GM12878 (cell line): ENCODE data around the gene RP9. TPM values are rescaled to one million over a fixed set of nuclear protein-coding genes. Genes with fewer than 3 reads are reported as not detected.

Experiments
- ATAC-seq: fragments of 200-7000 bp; cut with Tn5 transposase; 3 replicates; pipeline ENCODE4 v1.9.1; 2020; ENCODE audit warnings: mild to moderate bottlenecking, moderate library complexity
- BruUV-seq: library from RNA; stranded (reverse); fragments of 400-500 nt; replicated peaks from 2 replicates; lab custom pipeline; 2021; lab: Mats Ljungman, UMichigan
- CTCF ChIA-PET: fragments of 300-600 bp; sonication (Branson Sonifier 250); formaldehyde crosslinking; extraction: SDS; loops from one replicate; lab custom pipeline; 2021; ENCODE audit warnings: inconsistent platforms; lab: Yijun Ruan, JAX
- POLR2A ChIA-PET: fragments of 350-600 bp; formaldehyde crosslinking; extraction: SDS; loops from one replicate; lab custom pipeline; 2021; ENCODE audit warnings: inconsistent platforms; lab: Charles Lee
- RAD21 ChIA-PET: fragments of 300-600 bp; sonication (Branson Sonifier 250); formaldehyde crosslinking; loops from one replicate; lab custom pipeline; 2023; ENCODE audit warnings: antibody characterized with exemption; ENCODE audit not compliant: unreplicated experiment; lab: Charles Lee
- SMC1A ChIA-PET: fragments of 300-600 bp; sonication (Branson Sonifier 250); formaldehyde crosslinking; loops from one replicate; lab custom pipeline; 2023; ENCODE audit not compliant: unreplicated experiment, uncharacterized antibody; lab: Charles Lee
- DNase-seq: peaks from one replicate; pipeline ENCODE4 v3.0.0-alpha.2; 2011; ENCODE audit warnings: low read depth, low spot score
- FAIRE-seq: peaks from 3 replicates; lab custom pipeline; 2011; peaks lifted over from hg19 to GRCh38; lab: Jason Lieb, UNC
- H2AFZ ChIP-seq: 2 replicates; pipeline ENCODE4 v1.6.0; 2011; ENCODE audit warnings: low read depth, low read length, control low read depth; ENCODE audit not compliant: control insufficient read depth
- H3K27ac ChIP-seq: 2 replicates; pipeline ENCODE4 v1.5.1; 2011; ENCODE audit warnings: control low read depth; ENCODE audit not compliant: control insufficient read depth, insufficient read depth
- H3K27me3 ChIP-seq, 2 experiments: replicated peaks in 1 of 2; 2 replicates each; pipeline versions ENCODE4 v1.6.0 to v1.6.1; 2011; ENCODE audit warnings: low read length in 1 of 2; ENCODE audit not compliant: control insufficient read depth in 2 of 2, insufficient read depth in 2 of 2
- H3K36me3 ChIP-seq, 2 experiments: 2 replicates each; pipeline ENCODE4 v1.5.1; 2011; ENCODE audit warnings: low read length in 1 of 2; ENCODE audit not compliant: control insufficient read depth in 2 of 2, insufficient read depth in 2 of 2
- H3K4me1 ChIP-seq: 2 replicates; pipeline ENCODE4 v1.6.1; 2011; ENCODE audit warnings: mild to moderate bottlenecking, low read length, moderate library complexity, mixed read lengths; ENCODE audit not compliant: control insufficient read depth, insufficient read depth
- H3K4me2 ChIP-seq: 2 replicates; pipeline ENCODE4 v1.6.0; 2011; ENCODE audit warnings: control low read depth; ENCODE audit not compliant: control insufficient read depth, insufficient read depth
- H3K4me3 ChIP-seq: fragments of 200-600 bp; sonication (generic); 2 replicates; pipeline ENCODE4 v1.5.1; 2016
- H3K79me2 ChIP-seq: 2 replicates; pipeline ENCODE4 v1.6.0; 2011; ENCODE audit warnings: low read length; ENCODE audit not compliant: control insufficient read depth, insufficient read depth
- H3K9ac ChIP-seq: 2 replicates; pipeline ENCODE4 v1.8.0; 2011; ENCODE audit warnings: low read length, control low read depth, mixed read lengths; ENCODE audit not compliant: control insufficient read depth, insufficient read depth
- H3K9me3 ChIP-seq: replicated peaks from 3 replicates; pipeline ENCODE4 v1.5.1; 2011; ENCODE audit warnings: mild to moderate bottlenecking, low read length; ENCODE audit not compliant: control insufficient read depth, insufficient read depth
- H4K20me1 ChIP-seq: 2 replicates; pipeline ENCODE4 v1.6.0; 2011; ENCODE audit not compliant: control insufficient read depth, insufficient read depth
- BCL11A ChIP-seq: IDR thresholded peaks from 2 replicates; pipeline ENCODE4 v1.6.1; 2011; ENCODE audit warnings: low read depth, low read length
- CHD1 ChIP-seq: IDR thresholded peaks from 2 replicates; pipeline ENCODE4 v1.6.1; 2012; ENCODE audit warnings: low read depth, low read length, improper control_type of control experiment
- DPF2 ChIP-seq: fragments of 450-650 bp; IDR thresholded peaks from 2 replicates; pipeline ENCODE4 v1.6.1; 2017; ENCODE audit warnings: mild to moderate bottlenecking
- E4F1 ChIP-seq: fragments of 450-650 bp; IDR thresholded peaks from 2 replicates; pipeline ENCODE4 v1.6.1; 2018; ENCODE audit warnings: borderline replicate concordance, mild to moderate bottlenecking; ENCODE audit not compliant: partially characterized antibody
- HCFC1 ChIP-seq: fragments of 150-350 bp; IDR thresholded peaks from 2 replicates; pipeline ENCODE4 v1.6.1; 2014; ENCODE audit warnings: low read length
- KDM1A ChIP-seq: fragments of 200-600 bp; sonication (generic); IDR thresholded peaks from 2 replicates; pipeline ENCODE4 v1.6.1; 2016; ENCODE audit warnings: borderline replicate concordance
- MTA3 ChIP-seq: IDR thresholded peaks from 2 replicates; pipeline ENCODE4 v1.6.1; 2012; ENCODE audit warnings: low read length, inconsistent platforms, borderline replicate concordance
- RCOR1 ChIP-seq: conservative IDR thresholded peaks from 2 replicates; pipeline ENCODE4 v1.6.1; 2012; ENCODE audit warnings: low read depth, low read length, improper control_type of control experiment
- SRF ChIP-seq, 2 experiments: IDR thresholded peaks; 2 replicates each; pipeline ENCODE4 v1.6.1; 2011; ENCODE audit warnings: low read depth in 2 of 2, low read length in 2 of 2, mild to moderate bottlenecking in 1 of 2, moderate library complexity in 1 of 2
- TARDBP ChIP-seq: IDR thresholded peaks from 2 replicates; pipeline ENCODE4 v1.6.1; 2016; ENCODE audit warnings: borderline replicate concordance
- USF2 ChIP-seq: IDR thresholded peaks from 2 replicates; pipeline ENCODE4 v1.6.1; 2011; ENCODE audit warnings: low read depth, low read length, improper control_type of control experiment, borderline replicate concordance
- WGBS: methylation state at CpG from one replicate; pipeline ENCODE4 v1.1.6; 2016; ENCODE audit warnings: low lambda C conversion rate; ENCODE audit not compliant: insufficient replicate concordance, insufficient coverage; ENCODE audit errors: missing lambda C conversion rate; 5-methylcytosine and 5-hydroxymethylcytosine counted together
- in situ Hi-C: fragments of 300-500 bp; cut with MboI; formaldehyde crosslinking; loops from 9 replicates; pipeline ENCODE4 v1.14.3; 2018; ENCODE audit warnings: mixed read lengths
- intact Hi-C: fragments of 100-400 bp; cut with micrococcal nuclease; formaldehyde crosslinking; loops from one replicate; pipeline ENCODE4 v1.14.2; 2022; ENCODE audit not compliant: unreplicated experiment
- polyA plus RNA-seq, 11 experiments: library from polyadenylated mRNA; depleted of rRNA in 4 of 11; unstranded in 6 of 11; stranded (reverse) in 5 of 11; fragments of >200 nt; fragmentation: Nextera tagmentation in 4 of 11; fragmentation: Illumina TruSeq in 1 of 11; extraction: Ambion mirVana in 4 of 11; extraction: Trizol in 1 of 11; gene quantifications; 1 replicate in 1 of 11; 2 replicates in 10 of 11; pipeline versions ENCODE4 v1.2.1 to v1.2.3, GENCODE V29; 2011 to 2016; ENCODE audit warnings: inconsistent platforms in 2 of 11, missing spikeins in 2 of 11, low read depth in 1 of 11
- total RNA-seq, 4 experiments: library from RNA; depleted of rRNA in 3 of 4; stranded (reverse); fragments of >200 nt in 3 of 4; fragmentation: Illumina TruSeq in 1 of 4; extraction: Trizol in 1 of 4; gene quantifications; 2 replicates each; pipeline versions ENCODE4 v1.2.1 to v1.2.3, GENCODE V29; 2013 to 2021

RP9 gene
- total and polyA plus RNA-seq, 10 of the 15 experiments (the other 5 are each of a cell fraction or from before 2014, with no cell fraction given), result 7.6 to 25.3 (median 16.9) TPM

GRCh38 chr7:33067921-33068320, 41.3 kb downstream of the RP9 start (continued):
- TF ChIP-seq SRF (IDR thresholded peaks at IDR 0.05; ENCODE audit: low read depth in 2 of 2, low read length in 2 of 2), result no peak
- TF ChIP-seq DPF2, result no peak
- no peak for TF ChIP-seq HCFC1

- no peak for FAIRE-seq
- no peak for TF ChIP-seq RCOR1
- TF ChIP-seq MTA3, result no peak
- no peak for TF ChIP-seq TARDBP
- TF ChIP-seq CHD1, result no peak
- TF ChIP-seq E4F1, result no peak
- no peak for TF ChIP-seq KDM1A
- TF ChIP-seq BCL11A, result no peak
- no peak for TF ChIP-seq USF2
- no TSS peak for BruUV-seq
These were observed 42.4 kb downstream of the RP9 start for GRCh38 chr7:33066771-33067170.

More at GRCh38 chr7:33066771-33067170, 42.4 kb downstream of the RP9 start:
- H2AFZ ChIP-seq, result no peak overlapping the region
- RAD21 ChIA-PET, result no interaction called here
- no peaks in the 10 kb centered on the region for H3K27me3 ChIP-seq
- in situ Hi-C loops (no loop called here), intact Hi-C loops (no loop called here)
- no peak overlapping the region for H3K9ac ChIP-seq
- POLR2A ChIA-PET, result no interaction called here
- H3K27ac ChIP-seq, result no peak overlapping the region
- CTCF ChIA-PET, result interaction anchor here (2.3 kb wide), 1 partner anchor 42 kb away, joined by 7 read pairs; the partner anchor contains the start of gene RP9
- no peak for DNase-seq
- SMC1A ChIA-PET, result no interaction called here
- 24% methylated on average over 1 of the region's 1 CpG for WGBS
- H4K20me1 ChIP-seq, result no peaks in the 10 kb centered on the region
- H3K4me1 ChIP-seq, result no peaks in the 10 kb centered on the region
- no peak overlapping the region for H3K4me2 ChIP-seq
- H3K4me3 ChIP-seq, result no peak overlapping the region
- no peak for ATAC-seq
- peaks cover 9% of the 10 kb centered on the region for H3K79me2 ChIP-seq
- H3K9me3 ChIP-seq, result peaks cover 11% of the 10 kb centered on the region; the same call in 2 of the 3 replicates
- H3K36me3 ChIP-seq, result no peaks in the 10 kb centered on the region
